ENCODE data around the gene LAMA2.

The LAMA2 gene

DNA sequence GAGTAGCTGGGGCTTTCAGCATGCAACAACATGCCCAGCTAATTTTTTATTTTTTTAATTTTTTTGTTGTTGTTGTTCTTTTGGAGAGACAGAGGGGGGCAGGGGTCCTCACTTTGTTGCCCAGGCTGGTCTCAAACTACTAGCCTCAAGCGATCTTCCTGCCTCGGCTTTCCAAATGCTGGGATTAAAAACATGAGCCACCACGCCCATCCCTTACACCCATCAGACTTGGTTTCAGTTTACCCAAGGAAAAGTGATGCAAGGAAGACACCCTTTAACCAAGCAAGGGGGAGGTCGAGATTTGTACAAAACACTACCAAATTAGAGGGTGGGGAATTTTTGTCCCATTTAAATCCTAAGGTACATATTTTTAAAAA is 616.9 kb downstream of the LAMA2 start:
- DNase-seq = no peak

DNA sequence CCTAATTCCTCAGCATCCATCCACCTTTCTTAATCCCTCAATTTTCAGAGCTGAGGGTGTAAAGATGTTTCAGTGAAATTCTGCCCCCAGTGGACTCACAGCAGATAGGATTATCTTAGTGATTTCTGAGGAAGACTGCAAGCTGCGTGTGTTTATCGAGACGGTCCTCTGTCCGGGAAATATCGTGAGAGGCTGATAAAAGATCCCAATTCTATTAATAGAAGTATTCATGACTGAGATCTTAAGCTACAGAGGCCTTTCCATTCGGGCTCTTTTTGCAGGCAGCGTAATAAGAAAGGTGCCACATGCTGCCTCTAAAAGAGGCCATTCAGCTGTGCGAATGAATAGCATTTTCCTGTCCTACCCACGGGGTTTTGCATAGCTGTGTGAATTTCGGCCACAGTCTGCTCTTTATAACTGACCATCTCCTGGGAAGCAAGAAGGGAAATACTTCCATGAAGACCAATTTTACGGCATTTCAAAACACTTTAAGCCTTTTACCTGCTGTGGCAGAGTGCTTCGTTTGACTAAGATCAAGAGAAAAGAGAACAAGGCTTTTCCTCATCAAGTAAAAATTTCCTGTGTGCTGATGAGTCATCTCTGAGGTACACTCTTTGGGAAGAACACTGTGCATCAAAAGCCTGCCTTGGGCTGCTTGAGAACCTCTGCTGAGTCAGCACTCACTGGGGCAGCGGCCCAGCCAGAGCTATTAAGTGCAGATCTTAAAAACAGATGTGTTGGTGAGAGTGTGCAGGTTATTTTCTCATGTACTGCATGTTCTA is 618.2 kb downstream of the LAMA2 start:
- DNase-seq = no peak

DNA sequence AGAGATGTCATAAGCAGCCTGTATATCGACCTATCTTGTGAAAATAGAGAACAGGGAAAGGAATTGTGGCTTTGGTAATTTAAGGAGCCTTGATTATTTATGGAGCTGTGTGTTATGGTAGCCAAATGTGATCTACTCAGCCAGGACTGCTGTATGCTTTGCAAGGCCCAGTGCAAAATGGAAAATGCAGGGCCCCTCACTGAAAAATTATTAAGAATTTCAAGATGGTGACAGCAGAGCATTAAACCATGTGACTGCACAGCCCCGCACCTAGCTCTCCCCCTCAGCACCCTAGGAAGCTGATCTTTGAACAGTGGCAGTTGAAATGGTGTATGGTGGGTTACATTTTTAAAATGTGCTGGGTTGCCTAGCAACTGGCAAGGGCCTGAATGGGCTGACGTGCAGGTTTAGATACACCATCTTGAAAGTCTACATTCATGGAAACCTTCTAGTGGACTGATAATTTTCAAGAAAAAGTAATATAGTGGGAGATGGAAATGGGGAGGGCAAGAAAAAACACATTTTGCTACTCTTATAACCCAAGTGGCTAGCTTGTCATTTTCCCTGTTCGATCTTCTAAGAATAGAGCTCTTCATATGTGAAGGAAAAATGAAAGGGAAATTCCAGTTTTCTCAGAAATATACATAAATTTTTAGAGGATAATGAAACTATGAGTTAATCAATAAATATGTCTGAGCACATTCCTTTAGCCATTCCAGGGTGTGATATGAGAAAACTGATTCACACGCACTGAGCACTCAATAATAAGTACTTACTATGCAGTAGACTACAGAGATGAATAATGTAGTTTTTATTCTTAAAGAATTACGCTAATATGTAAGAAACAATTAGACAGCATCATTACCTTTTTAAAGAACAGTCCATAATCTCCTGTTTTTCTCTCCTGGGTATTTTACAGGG is 619.1 kb downstream of the LAMA2 start:
- no peak for DNase-seq

DNA sequence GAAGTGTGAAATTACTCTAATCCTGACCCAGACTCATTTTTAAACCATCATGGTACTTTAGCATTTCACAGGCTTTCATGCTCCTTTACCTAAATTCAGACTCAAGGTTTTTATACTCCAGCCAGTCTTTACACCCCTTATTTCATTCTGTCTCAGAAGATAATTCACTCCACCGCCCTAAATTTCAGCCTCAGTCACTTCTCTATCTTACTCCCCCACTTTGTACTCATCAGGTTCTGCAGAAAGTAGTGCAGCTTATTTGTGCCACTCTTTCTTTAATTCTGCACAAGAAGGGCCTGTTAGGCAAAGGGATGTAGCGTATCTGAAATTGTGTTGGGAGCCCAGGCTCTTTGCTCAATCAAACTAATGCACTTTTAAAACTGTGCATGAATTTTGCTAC is 621.5 kb downstream of the LAMA2 start:
- DNase-seq = no peak

DNA sequence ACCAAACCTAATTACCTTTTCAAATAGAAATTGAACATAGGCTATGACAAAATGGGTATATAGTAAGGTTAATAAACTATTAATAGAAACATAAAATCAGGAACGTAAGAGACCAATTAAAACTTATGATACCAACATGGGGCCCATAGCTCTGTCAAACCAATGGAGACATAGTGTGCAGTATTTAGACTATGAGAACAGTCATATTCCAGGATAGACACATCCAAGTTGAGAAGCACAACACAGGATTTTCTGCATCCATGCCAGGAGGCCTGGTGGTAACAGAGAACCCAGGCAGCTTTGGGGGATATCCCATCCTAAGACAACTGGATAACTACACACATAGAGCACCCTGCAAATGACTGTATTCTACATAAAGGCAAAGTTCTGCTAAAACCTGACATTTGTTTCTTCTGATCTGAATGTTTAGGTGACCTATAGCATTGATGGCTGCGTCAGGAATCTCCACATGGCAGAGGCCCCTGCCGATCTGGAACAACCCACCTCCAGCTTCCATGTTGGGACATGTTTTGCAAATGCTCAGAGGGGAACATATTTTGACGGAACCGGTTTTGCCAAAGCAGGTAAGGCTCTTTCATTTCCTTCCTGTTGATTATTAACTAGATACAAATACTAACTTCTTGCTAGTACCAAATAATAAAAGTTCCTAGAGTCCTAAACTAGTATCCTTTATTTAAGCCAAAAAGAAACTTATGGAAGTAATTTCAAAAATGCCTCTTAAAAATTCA is 624.3 kb downstream of the LAMA2 start:
- no peak for DNase-seq

DNA sequence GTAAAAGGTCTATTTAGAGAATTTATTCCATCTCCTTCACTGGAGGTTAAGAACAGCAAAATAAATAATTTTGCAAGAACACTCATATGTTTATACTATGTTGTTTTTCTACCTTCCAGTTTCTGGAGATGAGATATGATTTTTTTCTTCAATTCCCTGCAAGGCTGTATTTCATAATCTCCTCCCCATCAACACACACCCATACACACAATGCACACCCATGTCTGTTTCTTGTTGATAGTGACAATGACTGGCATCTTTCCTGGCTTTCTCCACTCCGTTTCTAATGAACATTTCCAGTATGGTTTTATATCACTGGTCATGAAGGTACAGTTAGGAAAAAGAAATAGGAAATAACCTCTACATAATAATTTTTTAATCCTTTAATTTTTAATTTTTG is 624.9 kb downstream of the LAMA2 start:
- DNase-seq = no peak

DNA sequence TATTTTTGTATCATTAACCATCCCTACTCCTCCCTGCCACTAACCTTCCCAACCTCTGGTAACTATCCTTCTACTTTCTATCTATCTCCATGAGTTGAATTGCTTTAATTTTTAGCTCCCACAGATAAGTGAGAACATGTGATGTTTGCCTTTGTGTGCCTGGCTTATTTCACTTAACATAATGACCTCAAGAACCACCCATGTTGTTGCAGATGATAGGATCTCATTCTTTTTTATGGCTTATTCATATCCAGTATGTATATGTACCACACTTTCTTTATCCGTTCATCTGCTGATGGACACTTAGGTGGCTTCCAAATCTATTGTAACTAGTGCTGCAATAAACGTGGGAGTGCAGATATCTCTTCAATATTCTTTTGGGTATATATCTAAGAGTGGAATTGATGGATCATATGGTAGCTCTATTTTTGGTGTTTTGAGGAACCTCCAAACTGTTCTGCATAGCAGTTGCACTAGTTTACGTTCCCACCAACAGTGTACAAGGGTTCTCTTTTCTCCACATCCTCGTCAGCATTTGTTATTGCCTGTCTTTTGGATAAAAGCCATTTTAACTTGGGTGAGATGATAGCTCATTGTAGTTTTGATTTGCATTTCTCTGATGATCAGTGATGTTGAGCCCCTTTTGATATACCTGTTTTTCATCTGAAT is 625.7 kb downstream of the LAMA2 start:
- DNase-seq = no peak

DNA sequence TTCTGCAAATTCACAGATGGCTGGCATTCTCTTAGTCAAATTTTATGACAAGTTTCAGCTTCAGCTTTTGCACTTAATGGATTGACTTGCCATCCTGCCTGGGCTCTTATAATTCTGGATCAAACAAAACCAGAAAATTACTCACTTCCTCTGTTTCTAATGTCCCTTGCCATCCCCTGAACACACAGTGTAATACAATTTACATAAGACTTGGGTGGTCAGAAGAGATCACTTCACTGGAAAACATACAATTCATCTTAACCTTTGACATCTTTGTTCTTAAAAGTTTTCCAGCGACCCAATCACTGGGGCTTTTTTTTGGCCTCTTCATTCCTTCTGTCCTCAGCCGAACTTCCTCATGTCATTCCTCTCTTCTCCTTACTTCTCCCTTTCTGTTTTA is 628.0 kb downstream of the LAMA2 start:
- DNase-seq = no peak

DNA sequence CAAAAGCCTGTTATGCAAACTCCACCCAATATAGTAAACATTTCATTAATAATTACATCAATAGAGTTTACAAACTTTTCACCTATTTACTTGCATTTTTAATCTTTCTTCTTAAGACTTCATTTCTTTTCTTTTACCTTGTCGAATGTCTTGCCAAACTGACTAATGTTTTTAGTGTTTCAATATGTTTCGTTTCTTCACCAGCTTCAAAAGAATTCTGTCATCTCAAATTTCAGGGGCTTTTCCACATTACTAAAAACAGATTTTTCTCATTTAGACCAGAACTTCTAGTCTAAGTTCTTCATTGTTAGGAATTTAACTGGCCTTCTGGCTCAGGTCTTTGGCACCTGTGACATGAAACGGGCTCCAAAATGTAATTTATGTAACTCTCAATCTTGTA is 630.5 kb downstream of the LAMA2 start:
- no peak for DNase-seq

DNA sequence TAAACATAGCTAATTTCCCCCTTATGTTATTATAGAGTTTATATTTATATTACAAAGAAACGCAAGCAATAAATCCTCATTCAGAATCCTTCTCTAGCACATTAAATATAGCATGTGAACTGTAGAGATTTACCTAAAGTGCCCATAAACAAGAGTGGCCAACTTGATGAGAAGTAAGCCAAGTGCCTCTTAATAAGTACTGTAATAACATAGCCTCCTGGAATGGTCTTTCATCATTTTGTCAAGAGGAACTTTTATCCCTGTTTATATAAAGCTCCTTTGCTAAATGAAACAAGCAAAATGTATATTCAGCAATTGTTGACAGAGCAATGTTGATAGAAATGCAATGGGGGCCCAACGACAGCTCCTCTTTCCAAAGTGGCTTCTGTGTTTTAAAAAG is 632.1 kb downstream of the LAMA2 start:
- DNase-seq = no peak

DNA sequence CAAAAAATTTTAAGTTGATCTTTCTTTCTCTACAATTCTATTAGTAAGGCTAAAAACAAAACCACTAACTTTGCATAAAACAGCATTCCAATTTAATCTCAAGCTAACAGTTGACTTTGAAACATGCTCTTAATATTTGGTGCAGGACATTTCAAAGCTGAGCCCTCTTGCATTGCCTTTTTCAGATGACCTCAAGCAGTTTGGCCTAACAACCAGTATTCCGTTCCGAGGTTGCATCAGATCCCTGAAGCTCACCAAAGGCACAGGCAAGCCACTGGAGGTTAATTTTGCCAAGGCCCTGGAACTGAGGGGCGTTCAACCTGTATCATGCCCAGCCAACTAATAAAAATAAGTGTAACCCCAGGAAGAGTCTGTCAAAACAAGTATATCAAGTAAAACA is 633.1 kb downstream of the LAMA2 start:
- DNase-seq = no peak

DNA sequence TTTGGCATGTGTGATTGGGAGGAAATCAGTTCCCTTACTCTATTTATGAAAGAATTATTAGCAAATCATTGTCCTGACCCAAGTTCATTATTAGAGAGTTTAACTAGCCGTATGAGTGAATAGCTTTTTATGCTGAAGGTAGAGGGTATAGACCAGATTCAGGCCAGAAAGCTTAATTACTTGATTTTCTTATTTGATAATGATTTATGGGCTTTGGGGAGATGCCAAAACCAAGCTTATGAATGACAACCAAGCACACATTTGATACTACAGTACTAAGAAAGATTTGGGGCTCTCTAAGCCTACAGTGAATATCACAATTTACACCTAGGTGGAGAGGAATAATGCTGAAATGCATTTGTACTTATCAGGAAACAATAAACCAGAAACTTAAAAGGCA is 633.8 kb downstream of the LAMA2 start:
- DNase-seq = no peak

DNA sequence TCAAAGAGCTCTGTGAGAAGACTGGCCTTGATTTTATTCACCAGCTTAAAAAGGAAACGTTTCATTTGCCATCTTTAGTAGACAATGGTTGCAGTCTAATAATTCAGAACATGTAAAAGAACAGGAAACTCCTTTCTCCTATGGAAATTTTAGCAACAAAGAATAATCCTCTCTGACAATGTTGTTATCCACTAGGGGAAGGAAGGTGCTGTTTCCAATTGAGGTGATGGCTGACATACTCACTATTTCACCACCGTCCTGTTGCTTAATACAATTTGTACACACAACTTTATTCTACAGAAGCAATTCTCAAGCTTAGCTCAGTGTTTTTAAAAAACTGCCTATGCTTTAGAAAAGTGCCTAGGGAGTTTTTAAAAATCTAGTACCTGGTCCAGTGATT is 634.4 kb downstream of the LAMA2 start:
- DNase-seq = no peak

DNA sequence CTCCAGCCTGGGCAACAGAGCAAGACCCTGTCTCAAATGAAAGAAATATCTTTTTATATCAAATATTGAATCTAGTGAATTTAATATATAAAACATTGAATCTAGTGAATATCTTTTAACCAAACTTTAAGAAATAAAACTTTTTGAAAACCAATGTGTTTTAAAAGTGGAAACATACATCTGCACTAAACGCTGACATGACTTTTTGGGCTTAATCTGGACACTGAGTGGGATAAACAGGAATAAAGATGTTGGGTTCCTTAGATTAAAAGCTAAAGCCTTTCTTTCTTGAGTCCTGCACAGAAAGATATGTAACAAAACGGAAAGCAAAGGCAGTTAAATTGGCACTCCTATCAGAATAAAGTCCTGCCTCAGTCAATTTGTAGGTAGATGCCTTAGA is 636.8 kb downstream of the LAMA2 start:
- no peak for DNase-seq

DNA sequence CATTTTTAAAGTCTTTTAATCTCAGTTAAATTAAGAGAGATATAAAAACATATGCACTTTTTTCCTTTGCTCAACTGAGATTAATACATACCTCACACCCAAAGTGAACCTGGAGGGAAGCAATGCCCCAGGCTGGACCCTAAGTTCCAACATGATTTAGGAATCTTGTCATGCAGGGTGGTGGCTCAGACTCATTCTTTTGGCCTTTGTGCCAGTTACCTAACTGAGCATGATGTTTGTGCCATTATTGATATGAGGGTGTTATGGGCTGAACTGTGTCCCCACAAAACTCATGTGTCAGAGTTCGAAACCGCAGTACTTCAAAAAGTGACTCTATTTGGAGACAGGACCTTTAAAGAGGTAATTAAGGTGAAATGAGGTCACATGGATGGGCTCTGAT is 639.0 kb downstream of the LAMA2 start:
- no peak for DNase-seq

DNA sequence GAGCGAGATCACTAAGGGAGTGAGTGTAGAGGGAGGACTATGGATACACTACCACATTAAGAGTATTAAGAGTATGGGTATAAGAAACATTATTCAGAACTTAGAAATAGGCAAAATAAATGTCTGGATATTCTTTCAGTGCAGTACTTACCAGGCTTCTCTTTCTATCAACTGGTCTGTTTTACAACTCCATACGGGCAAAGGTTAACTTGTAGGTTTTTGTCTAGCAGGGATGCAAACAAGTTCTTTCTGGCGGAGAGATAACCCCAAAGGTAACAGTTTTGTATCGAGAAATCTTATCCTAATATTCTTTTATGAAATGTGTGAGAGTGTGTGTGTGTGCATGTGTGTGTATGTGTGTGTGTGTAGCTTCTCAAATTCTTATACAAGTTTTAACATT is 640.9 kb downstream of the LAMA2 start:
- DNase-seq = no peak

DNA sequence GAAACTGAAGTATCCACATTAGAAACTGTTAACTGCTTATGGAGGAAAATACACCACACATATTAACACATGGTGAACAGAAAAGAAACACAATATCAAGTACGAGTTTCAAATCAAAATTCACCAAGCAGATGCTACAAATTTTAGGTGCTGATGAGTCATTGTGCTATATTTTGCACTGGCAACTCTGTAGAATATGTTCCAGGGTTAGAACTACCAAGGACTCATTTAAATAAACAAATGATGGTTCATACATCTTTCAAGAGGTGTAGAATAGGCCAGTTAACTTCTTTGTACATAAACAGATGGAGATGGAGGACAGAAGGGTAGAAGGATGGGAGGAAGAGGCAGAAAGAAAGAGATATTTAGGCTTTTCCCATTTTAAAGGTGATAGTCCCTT is 642.1 kb downstream of the LAMA2 start:
- DNase-seq = no peak

DNA sequence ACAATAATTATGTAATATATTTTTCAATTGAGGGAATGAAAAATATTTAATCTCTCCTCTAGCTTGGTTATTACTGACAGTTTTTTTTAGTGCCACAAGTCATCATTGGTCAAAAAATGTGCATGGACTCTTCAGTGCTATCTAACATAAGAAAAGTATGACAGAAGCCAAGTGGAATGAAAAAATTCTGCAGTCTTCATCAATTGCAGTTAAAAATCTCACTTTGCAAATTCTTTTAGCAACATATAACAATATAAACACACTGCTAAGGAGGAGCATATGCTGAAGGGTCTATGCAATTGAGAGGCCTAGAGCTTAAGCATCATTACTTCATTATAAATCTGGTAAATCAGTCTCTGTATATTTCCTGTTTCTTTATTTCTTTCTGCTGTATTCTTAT is 652.0 kb downstream of the LAMA2 start:
- no peak for DNase-seq

DNA sequence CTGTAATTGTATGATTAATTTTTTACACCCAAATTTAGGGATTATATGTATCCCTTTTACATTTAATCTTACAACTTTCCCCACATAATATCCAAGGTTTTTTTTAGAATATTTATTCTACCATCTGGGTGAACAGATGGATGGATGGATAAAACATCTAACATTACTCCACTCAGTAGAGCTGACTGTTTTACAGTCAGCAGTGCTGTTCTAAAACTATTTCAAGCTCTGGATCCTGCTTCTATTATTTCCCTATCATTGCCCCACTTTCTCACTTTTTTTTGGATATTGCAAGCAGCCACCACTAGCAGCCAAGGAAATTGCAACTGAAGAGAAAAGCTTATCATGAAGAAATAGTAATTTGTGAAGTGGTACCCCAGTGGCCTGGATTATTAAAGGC is 653.3 kb downstream of the LAMA2 start:
- DNase-seq = no peak

DNA sequence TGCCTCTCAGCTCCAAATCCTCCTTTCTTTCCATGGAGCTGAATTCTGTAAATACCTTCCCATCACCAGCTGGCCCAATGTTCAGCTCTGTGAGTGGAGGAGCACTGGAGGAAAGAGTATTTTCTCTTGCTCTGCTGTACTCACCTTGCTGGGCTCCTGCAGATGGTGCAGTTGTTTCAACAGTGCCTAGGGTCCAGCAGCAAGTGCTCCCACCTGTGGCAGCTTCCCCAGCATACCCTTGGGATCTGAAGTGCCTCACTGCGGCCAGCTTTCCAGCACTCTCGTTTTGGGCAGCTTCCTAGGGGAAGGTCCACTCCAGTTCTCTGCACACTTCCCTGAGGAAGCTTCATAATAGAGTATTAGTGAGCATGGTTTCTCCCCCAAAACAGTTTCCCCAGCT is 656.1 kb downstream of the LAMA2 start:
- DNase-seq = no peak

DNA sequence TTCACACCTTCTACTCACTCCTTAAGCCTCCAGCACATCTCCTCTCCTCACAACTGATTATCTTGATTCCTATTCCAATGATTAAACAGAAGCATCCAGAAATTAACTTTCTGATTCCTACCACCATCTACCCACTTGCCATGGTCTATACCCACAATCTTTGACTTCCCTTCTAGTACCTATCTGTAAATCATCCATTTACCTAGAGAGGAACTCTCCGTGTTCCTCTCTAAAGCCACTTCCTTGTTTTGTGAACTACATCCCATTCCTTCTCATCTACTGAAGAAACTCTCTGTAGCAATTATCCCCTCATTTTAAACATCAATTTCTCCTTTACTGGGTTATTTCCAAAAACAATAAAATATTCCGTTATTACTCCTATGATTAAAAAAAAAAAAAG is 659.8 kb downstream of the LAMA2 start:
- no peak for DNase-seq

DNA sequence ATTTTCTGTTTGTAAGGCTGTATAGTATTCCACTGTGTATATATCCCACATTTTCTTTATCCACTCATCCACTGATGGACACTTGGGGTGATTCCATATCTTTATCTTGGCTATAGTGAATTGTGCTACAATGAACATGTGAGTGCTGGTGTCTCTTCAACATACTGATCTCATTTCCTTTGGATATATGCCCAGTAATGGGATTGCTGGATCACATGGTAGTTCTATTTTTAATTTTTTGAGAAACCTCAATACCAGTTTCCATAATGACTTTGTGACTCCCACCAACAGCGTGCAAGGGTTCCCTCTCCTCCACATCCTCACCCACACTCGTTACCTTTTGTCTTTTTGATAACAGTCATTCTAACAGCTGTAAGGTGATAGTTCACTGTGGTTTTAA is 661.0 kb downstream of the LAMA2 start:
- no peak for DNase-seq
